NCI-H1436 treated with DMSO at 0.1 percent for 48 hours (cell line): ENCODE data around the gene BAZ2B.
"Not testable (repeated sequence)": the region's sequence is repeated elsewhere in the genome, so short reads cannot be mapped to it uniquely, and the experiment has no call there.

ENCODE experiments used
- DNase-seq: peaks from one replicate; lab custom pipeline; 2025; lab: John Stamatoyannopoulos, UW

The BAZ2B gene

GRCh38 chr2:159616286-159616701 lies at the start of gene BAZ2B:
TSS of gene BAZ2B (minus strand) at chr2:159616548. CDS start at chr2:159478719, 137,829 bp downstream.
- DNase-seq: peak; percentile 29

DNA sequence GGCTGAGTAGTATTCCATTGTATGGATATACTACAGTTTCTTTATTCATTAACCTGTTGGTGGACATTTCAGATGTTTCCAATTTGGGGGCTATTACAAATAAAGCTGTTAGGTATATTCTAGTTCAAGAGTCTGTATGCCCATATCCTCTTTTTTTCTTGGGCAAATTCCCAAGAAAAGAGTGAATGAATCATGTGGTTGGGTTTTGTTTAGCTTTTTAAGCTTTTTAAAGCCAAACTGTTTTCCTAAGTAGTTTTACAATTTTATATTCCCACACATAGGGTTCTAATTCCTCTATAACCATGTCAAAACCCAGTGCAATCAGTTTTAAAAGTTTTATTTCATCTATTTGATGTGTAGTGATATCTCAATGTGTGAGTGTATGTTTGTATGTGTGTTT lies 44.9 kb upstream of the BAZ2B start:
- no peak for DNase-seq

DNA sequence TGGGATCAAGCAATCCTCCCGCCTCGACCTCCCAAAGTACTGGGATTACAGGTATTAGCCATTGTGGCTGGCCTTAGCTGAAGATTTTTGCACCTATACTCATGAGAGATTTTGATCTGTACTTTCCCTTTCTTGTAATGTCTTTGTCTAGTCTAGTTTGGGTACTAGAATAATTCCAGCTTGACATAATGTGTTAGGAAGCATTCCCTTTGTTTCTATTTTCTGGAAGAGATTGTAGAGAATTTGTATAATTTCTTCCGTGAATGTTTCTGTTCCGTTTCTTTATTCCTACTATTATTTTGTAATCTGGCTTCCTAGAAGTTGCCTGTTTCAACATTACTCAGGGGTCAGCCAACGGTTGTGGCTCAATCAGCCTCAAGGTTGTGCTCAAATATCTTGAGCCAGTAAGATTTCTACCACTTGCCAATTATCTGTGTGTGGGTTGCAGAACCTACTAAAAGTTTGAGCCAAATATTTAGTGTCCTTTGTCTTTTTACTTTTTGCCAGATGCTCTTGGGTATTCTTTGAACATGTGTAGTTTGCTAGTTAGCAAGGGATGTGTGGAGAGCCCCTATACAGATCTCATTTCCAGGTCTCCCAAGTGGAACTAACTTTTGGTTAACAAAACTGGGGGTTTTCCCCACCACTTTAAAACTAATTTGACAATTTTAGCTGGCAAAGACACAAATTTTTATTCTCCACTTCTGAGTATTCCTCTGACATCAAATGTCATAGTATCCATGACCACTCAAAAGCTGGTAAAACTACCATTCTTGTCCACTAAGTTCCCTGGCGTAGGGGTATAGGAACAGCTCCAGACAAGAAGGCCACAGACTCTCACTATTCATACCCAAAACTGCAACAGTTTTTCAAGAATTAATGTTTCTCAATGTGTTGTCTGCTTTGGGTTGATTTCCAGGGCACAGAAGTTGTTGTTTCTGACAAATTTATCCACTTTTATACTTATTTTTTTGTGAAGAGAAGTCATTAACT lies 42.8 kb upstream of the BAZ2B start:
- no peak for DNase-seq

DNA sequence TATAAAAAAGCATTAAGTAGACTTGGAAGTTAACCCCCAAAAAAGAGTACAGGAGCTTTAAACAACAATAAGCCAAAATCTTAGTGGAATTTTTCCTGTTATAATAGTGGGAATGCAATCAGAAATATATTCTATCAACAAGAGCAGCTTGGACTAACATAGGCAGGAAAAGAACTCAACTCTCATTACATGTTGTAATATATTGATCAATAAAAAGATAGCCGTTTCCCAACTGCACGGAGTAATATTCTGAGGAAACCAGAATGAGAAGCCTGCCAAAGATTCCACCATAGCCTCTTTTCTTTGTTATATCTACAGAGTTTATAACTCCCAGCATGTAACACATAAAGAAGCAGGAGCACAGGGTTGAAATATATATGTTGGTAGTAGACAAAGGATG lies 37.6 kb upstream of the BAZ2B start:
- no peak for DNase-seq

GRCh38 chr2:159651884-159652283 lies 35.5 kb upstream of the BAZ2B start:
- DNase-seq: no peak

DNA sequence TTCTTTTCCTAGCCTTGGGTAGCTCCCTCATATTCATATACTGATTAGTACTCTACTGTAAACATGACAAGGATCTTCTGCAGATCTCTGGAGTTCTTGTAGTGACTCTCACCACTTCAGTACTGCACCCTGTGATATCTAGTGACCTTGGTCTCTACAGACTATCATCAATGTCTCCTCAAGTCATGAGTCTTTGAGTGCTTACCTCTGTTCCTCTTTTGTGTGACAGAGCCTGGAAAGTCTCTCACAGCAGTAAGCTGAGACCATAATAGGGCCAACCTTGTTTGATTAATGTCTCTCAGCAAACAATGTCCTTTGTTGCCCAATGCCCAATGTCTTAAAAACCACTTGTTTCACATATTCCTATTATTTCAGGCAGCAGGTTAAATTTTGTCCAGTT lies 34.2 kb upstream of the BAZ2B start:
- DNase-seq: no peak

DNA sequence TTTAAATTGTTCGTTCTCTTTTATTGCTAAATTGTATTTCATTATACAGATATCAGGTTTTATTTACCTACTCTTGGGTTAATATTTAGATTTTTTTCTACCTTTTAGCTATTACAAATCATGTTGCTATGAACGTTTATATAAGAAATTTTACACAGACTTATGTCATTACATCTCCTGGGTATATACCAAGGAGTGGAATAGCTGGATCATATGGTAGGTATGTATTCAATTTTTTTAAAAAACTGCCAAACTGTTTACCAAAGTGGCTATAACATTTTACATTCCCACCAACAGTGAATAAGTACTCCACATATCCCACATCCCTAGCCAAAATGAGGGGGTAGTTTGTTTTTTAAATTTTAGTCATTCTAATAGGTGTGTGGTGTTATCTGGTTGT lies 32.3 kb upstream of the BAZ2B start:
- DNase-seq: no peak

DNA sequence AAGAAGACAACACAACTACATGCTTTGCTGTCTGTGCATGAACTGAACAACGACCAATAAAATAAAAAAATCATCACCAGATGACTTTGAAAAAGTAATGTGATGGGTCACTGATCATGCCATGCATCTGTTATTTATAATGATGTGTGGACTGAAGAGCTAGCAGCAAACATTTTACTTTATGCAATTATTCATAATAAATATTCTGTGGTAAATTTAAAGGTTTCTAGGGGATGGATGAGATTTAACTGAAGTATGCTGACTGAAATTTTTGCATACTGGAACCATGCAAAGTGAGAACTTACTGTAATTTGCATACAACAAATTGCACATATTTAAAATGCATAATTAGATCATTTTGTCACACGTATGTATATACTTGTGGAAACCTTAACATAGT lies 31.3 kb upstream of the BAZ2B start:
- no peak for DNase-seq

GRCh38 chr2:159640176-159640575 lies 23.8 kb upstream of the BAZ2B start:
- no peak for DNase-seq

GRCh38 chr2:159639712-159640111 lies 23.4 kb upstream of the BAZ2B start:
- no peak for DNase-seq

- DNase-seq: no peak
These were observed 22.7 kb upstream of the BAZ2B start for GRCh38 chr2:159639071-159639470.

- DNase-seq: no peak
These were observed 21.7 kb upstream of the BAZ2B start for GRCh38 chr2:159637988-159638501.

GRCh38 chr2:159637240-159637639 lies 20.9 kb upstream of the BAZ2B start:
- DNase-seq: no peak

- DNase-seq: no peak
These were observed 18.9 kb upstream of the BAZ2B start for GRCh38 chr2:159635006-159635789.

DNA sequence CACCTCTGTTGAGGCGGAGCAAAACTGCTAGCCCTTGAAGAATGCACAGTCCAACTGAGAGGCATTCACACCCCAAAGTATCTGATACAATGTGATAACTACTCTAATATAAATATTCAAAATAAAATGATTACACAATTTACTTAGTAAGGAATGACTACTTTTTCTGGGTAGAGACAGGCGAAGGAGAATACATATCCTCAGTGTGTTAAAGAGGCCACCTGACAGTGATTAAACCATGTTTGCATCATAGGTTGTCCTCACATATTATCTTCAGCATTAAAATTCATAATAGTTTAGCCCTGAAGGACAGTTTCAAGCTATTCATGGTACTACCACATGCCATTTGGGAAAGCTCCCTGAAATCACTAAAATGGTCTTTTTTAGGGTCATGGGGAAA lies 16.9 kb upstream of the BAZ2B start:
- DNase-seq: no peak

GRCh38 chr2:159625628-159626027 lies 9.3 kb upstream of the BAZ2B start:
- not testable (repeated sequence) for DNase-seq

- DNase-seq: no peak
These were observed 7.1 kb upstream of the BAZ2B start for GRCh38 chr2:159623436-159623835.

DNA sequence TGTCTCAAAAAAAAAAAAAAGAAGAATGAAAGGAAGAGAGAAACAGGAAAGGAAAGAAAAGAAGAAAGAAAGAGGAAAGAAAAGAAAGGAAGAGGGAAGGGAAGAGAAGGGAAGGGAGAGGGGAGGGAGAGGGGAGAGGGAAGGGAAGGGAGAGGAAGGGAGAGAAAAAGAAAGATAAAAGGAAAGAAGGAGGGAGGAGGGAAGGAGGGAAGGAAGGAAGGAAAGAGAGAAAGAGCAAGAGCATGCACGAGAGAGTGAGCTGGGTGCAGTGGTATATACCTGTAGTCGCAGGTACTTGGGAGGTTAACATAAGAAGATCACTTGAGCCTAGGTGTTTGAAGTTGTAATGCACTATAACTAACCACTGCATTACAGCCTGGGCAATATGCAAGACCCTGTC lies 6.6 kb upstream of the BAZ2B start:
- no peak for DNase-seq

DNA sequence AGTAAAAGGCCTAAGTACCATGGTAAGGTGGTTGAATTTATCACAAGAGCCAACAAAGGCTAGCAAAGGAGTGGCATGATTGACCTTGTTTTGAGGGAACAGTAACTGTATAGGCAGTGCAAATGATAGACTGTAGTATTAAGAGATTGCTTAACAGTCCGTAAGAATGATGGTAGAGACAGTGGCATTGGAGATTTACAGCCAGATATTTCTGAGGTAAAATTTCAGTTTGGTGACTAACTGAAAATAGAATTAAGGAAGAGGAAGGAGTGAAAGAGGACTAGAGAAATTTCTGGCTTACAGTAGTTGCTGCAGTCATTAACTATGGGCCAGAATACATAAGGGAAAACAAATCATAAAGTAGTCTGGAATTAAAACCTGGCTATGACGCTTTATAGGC lies 4.4 kb upstream of the BAZ2B start:
- no peak for DNase-seq

DNA sequence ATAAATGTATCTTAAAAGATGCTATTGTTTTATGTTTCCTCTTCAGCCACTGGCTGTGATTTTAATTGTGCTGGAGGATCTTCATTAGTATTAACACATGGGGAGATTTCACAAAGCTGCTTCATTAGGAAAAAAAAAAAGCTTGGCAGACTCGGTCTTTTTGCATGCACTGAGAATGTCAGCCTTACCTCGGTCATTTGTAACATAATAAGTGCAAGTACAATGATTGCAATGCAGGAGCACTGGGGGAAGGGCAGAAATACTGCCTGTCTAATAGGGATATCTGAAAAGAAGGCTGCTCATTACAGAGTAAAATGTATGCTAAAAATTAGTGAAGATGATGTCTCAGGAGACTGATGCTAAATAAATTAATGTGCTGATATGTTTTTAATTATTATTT lies 1.3 kb upstream of the BAZ2B start:
- peak; percentile 67 for DNase-seq

DNA sequence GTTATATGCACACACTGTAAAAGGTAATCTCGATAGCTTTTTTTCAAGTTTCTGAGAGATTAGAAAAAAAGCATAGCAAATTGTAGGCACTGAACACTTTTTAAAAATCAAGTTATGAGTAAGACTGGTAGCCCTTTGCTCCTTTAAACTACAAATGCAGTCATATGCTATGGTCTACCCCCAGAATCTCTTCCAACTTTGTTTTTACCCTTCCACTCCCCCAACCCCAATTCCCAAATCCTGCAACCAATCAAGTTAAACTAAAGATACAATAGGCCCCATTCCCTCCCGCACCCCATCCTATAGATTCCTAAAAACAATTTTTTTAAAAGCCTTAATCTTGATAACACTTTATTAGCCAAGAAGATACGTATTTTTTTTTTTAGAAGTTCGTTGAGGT lies 752 bp upstream of the BAZ2B start:
- DNase-seq: no peak

GRCh38 chr2:159615367-159616285 lies 722 bp downstream of the BAZ2B start:
- peak; percentile 54 for DNase-seq
